HG02763 (cell line): ENCODE measurements around the gene TTI1.
A peak's percentile ranks its signal among the peaks of the same experiment; 100 is the strongest.

Experiments
- ATAC-seq: cut with Tn5 transposase; IDR thresholded peaks from one replicate; pipeline ENCODE4 v1.9.1; 2021; ENCODE audit warnings: mild to moderate bottlenecking, moderate library complexity; ENCODE audit not compliant: unreplicated experiment

TTI1 gene

GRCh38 chr20:38055294-38055693, 22.0 kb upstream of the TTI1 start:
- ATAC-seq: no peak

- no peak for ATAC-seq
Observed at GRCh38 chr20:38054647-38055046, 21.4 kb upstream of the TTI1 start.

GRCh38 chr20:38052870-38053269, 19.6 kb upstream of the TTI1 start:
- no peak for ATAC-seq

GRCh38 chr20:38050686-38051085, 17.4 kb upstream of the TTI1 start:
- ATAC-seq: no peak

- no peak for ATAC-seq
Observed at GRCh38 chr20:38049800-38050199, 16.5 kb upstream of the TTI1 start.

GRCh38 chr20:38046572-38046971, 13.3 kb upstream of the TTI1 start:
- no peak for ATAC-seq

- no peak for ATAC-seq
Observed at GRCh38 chr20:38044685-38045084, 11.4 kb upstream of the TTI1 start.

- ATAC-seq: no peak
Observed at GRCh38 chr20:38043512-38044300, 10.4 kb upstream of the TTI1 start.

- ATAC-seq: no peak
Observed at GRCh38 chr20:38040276-38040675, 7.0 kb upstream of the TTI1 start.

- ATAC-seq: no peak
Observed at GRCh38 chr20:38036366-38036765, 3.1 kb upstream of the TTI1 start.

GRCh38 chr20:38034961-38035360, 1.7 kb upstream of the TTI1 start:
- no peak for ATAC-seq

- no peak for ATAC-seq
Observed at GRCh38 chr20:38034108-38034649, 923 bp upstream of the TTI1 start.

- ATAC-seq: peak; percentile 29
Observed at GRCh38 chr20:38032585-38033329, 499 bp downstream of the TTI1 start.

GRCh38 chr20:38031957-38032356, 1.3 kb downstream of the TTI1 start:
- no peak for ATAC-seq

GRCh38 chr20:38029453-38029852, 3.8 kb downstream of the TTI1 start:
- ATAC-seq: no peak

GRCh38 chr20:38024496-38024895, 8.8 kb downstream of the TTI1 start:
- no peak for ATAC-seq

- ATAC-seq: no peak
Observed at GRCh38 chr20:38023181-38024001, 9.9 kb downstream of the TTI1 start.

GRCh38 chr20:38021087-38021772, 12.0 kb downstream of the TTI1 start:
- no peak for ATAC-seq

GRCh38 chr20:38018385-38018784, 14.9 kb downstream of the TTI1 start:
- ATAC-seq: no peak

GRCh38 chr20:38017959-38018358, 15.3 kb downstream of the TTI1 start:
- no peak for ATAC-seq

GRCh38 chr20:38013887-38014286, 19.4 kb downstream of the TTI1 start:
- no peak for ATAC-seq
